ENCODE results near the gene MYT1.
A peak's percentile ranks its signal among the peaks of the same experiment; 100 is the strongest.
"Not testable (repeated sequence)": the region's sequence is repeated elsewhere in the genome, so short reads cannot be mapped to it uniquely, and the experiment has no call there.

The MYT1 gene

DNA sequence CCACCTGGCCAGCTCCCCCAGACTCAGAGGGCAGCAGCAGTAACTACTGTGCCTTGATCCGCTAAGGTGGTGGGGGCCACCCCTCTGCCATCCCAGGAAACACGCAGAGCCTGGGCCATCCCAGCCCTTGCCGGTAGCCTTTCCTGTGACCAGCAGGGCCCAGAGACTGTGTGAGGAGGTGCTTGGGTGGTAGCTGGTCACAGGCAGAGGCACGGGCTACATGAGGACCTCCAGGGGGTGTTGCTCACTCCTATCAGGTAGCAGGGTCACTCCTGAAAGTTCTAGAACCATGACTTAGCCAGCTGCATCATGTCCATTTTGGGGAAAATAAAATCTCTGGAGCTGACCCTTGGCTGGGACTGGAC, 114.0 kb downstream of the MYT1 start:
- no peak overlapping the region for H3K4me3 ChIP-seq (ENCODE audit: control insufficient read depth, low read depth, low read length)
- no peak for DNase-seq (ENCODE audit: low read depth)
- TF ChIP-seq, protein P1, sequence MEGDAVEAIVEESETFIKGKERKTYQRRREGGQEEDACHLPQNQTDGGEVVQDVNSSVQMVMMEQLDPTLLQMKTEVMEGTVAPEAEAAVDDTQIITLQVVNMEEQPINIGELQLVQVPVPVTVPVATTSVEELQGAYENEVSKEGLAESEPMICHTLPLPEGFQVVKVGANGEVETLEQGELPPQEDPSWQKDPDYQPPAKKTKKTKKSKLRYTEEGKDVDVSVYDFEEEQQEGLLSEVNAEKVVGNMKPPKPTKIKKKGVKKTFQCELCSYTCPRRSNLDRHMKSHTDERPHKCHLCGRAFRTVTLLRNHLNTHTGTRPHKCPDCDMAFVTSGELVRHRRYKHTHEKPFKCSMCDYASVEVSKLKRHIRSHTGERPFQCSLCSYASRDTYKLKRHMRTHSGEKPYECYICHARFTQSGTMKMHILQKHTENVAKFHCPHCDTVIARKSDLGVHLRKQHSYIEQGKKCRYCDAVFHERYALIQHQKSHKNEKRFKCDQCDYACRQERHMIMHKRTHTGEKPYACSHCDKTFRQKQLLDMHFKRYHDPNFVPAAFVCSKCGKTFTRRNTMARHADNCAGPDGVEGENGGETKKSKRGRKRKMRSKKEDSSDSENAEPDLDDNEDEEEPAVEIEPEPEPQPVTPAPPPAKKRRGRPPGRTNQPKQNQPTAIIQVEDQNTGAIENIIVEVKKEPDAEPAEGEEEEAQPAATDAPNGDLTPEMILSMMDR (conservative IDR thresholded peaks at IDR 0.05; ENCODE audit: control insufficient read depth, insufficient read depth, low read depth, low read length): no peak

DNA sequence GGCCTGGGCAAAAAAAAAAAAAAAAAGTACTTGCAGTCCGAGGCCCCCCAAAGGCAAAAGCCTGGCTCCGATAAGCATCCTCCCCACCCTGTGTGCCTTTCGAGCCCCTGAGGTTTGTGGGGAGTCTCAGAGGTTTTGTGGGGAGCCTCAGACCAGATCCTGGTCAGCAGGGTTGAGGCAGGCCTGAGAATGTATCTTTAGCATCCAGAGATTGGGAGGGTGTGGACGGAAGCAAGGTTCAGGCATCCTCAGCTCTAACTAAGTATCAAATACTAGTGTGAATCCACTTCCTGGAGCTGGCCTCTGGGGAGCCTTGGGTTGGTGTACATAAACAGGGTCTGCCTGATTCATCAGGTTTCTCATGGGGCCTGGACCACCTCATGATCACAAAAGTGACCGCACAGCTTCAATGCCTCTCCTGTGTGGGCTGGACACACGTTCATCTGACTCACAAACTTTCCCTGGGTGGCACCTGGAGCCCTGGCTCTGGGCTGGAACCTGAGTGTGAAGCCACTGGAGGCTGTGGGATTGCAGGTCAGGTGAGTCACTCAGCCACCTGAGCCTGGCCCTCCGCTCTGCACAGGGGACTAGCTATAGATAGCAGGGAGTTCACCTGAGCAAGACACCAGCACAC, 115.7 kb downstream of the MYT1 start:
- H3K4me3 ChIP-seq (ENCODE audit: control insufficient read depth, low read depth, low read length): no peak overlapping the region
- TF ChIP-seq, protein P1 (conservative IDR thresholded peaks at IDR 0.05; ENCODE audit: control insufficient read depth, insufficient read depth, low read depth, low read length): no peak
- no peak for DNase-seq (ENCODE audit: low read depth)

DNA sequence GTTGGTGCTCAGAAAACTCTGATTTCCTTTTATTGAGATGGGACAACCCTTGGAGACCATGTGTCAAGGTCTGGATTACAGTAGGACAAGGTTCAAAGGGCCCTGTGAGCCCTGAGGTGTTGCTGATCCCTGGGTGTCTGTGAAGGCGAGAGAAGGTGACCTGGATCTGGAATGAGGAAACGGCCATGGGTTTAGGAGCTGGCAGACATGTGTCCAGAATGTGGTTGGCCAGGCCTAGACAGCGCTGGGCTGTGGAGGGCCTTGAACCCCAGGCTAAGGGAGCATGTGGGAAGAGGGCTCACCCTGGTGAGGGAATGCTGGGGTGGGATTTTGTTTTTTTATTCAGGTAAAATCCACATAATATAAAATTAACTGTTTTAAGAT, 116.2 kb downstream of the MYT1 start:
- DNase-seq (ENCODE audit: low read depth): no peak
- H3K4me3 ChIP-seq (ENCODE audit: control insufficient read depth, low read depth, low read length): no peak overlapping the region
- TF ChIP-seq, protein P1 (conservative IDR thresholded peaks at IDR 0.05; ENCODE audit: control insufficient read depth, insufficient read depth, low read depth, low read length): no peak

DNA sequence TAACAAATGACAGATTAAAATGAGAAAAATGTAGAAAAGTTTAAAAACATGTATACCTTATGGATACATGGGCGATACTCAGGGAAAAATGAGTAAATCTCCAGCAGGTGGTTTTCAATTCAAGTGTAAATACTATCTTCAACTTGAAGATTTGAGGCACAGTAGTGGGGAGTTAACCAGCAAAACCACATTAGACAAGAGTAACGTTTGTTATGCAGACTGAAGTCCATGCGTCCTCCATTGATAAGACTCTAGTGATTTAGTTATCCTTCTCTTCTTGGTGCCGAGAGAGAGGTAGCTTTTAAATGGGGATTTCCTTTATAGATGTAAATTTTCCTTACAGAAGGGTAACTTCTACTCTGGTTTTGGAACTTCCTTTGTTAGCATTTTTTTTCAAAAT, 119.4 kb downstream of the MYT1 start:
- TF ChIP-seq, protein P1 (conservative IDR thresholded peaks at IDR 0.05; ENCODE audit: control insufficient read depth, insufficient read depth, low read depth, low read length): no peak
- DNase-seq (ENCODE audit: low read depth): no peak
- H3K4me3 ChIP-seq (ENCODE audit: control insufficient read depth, low read depth, low read length): no peak overlapping the region

DNA sequence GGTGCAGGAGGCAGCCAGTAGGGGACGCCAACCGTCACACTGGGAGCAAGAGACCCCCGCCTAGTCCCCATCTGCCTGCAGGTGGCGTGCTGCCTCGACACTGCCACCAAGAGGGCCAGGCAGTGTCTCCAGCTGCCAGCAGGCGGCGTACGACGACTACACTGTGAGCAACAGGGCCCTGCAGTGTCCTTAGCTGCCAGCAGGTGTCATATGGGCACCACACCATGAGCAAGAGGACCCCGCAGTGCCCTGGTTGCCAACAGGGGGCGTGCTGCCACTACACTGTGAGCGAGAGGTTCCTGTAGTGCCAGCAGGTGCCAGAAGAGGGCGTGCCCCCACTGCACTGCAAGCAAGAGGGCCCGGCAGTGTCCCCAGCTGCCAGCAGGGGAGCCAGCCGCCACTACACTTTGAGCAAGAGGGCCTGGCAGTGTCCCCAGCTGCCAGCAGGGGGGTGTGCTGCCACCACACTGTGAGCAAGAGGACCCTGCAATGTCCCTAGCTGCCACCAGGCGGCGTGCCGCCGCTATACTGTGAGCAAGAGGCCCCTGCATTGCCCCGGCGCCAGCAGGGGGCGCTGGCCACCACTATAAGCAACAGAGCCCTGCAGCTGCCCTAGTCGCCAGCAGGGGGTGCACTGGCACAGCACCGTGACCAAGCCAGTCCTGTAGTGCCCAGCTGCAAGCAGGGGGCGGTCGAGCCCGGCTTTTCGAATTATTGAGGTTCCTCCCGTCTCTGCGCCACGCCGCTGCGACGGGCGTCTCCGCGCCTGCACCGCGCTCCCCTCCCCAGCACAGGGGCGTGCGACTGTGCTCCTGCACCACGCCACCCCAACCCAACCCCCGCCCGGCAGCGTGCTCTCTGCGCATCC, 121.6 kb downstream of the MYT1 start:
- TF ChIP-seq, protein P1 (conservative IDR thresholded peaks at IDR 0.05; ENCODE audit: control insufficient read depth, insufficient read depth, low read depth, low read length): peak; percentile 61
- peak; percentile 63 for DNase-seq (ENCODE audit: low read depth)
- H3K4me3 ChIP-seq (ENCODE audit: control insufficient read depth, low read depth, low read length): not testable (repeated sequence)

DNA sequence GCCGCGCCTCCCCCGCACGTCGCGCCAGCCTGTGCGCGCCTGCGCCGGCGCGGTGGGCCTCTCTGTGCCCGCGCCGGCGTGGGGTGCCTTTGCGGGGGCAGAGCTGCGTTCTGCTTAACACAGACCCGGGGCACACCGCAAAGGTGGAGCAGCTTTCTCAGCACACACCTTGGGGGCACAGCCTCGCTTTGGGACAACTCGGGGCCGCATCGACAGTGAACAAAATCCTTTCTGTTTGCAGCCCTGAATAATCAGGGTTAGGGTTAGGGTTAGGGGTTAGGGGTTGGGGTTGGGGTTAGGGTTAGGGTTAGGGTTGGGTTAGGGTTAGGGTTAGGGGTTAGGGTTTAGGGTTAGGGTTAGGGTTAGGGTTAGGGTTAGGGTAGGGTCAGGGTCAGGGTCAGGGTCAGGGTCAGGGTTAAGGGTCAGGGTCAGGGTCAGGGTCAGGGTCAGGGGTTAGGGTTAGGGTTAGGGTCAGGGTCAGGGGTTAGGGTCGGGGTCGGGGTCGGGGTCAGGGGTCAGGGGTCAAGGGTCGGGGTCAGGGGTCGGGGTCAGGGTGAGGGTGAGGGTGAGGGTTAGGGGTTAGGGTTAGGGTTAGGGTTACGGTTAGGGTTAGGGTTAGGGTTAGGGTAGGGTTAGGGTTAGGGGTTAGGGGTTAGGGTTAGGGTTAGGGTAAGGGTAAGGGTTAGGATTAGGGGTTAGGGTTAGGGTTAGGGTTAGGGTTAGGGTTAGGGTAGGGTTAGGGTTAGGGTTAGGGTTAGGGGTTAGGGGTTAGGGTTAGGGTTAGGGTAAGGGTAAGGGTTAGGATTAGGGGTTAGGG, 122.4 kb downstream of the MYT1 start:
- not testable (repeated sequence) for DNase-seq (ENCODE audit: low read depth); H3K4me3 ChIP-seq (ENCODE audit: control insufficient read depth, low read depth, low read length)

DNA sequence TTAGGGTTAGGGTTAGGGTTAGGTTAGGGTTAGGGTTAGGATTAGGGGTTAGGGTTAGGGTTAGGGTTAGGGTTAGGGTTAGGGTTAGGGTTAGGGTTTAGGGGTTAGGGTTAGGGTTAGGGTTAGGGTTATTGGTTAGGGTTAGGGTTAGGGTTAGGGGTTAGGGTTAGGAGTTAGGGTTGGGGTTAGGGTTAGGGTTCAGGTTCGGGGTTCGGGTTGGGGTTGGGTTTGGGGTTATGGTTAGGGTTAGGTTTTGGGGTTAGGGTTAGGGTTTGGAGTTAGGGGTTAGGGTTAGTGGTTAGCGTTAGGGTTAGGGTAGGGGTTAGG, 123.0 kb downstream of the MYT1 start:
- not testable (repeated sequence) for H3K4me3 ChIP-seq (ENCODE audit: control insufficient read depth, low read depth, low read length); DNase-seq (ENCODE audit: low read depth)

All from fibroblast of mammary gland (primary cell).